Raji (cell line): Measurements from ENCODE around the gene ACTL10.

Experiments used
- POLR2A ChIP-seq: IDR thresholded peaks from 2 replicates; pipeline ENCODE4 v1.6.1; 2011; ENCODE audit warnings: low read depth, low read length, control low read depth; ENCODE audit not compliant: insufficient read depth

ACTL10 gene

DNA sequence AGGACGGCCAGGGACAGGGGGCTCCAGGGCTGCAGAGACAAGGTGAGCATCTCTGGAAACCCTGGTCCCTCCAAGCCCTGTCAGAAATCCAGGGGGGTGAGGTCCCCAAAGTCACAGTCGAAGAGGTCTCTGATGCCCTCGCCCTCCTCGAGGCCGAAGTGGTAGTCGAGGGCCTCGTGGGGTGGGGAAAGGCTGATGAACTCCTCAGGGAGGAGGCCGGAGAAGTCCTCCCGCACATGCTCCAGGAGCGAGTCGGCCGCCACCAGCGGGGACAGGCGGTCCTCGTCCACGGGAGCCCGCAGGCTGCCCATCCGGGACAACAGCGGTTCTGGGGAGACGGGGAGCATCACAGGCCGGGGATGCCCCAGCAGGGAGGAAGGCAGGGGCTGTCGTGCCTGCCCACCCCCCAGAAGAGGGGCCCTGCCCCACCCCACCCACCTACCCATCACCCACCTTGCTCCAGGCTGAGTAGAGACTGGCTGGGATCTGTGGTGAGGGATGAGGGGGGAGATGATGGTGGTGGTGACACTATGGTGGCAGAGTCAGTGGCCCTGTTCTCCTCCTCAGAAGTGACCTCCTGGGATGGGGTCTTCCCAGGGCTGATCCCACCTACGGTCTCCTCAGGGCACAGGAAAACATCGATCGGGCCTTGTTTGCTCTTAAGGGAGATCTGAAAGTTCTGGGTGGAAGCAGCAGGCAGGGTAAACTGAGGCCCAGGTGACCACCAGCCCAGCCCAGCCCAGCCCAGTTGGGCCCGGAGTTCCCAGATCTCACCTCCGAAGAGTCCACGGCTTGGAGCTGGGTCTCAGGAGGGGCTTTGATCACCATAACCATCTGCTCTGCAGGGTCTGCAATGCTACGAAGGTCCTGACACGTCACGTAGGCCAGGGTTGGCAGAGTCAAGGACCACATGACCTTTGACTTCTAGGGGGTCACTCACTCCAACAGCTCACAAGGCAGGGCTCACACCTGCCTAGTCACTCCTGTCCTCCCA, 10.2 kb downstream of the ACTL10 start:
- TF ChIP-seq POLR2A, result no peak

GRCh38 chr20:33677991-33678702, 11.4 kb downstream of the ACTL10 start:
- TF ChIP-seq POLR2A, result no peak

DNA sequence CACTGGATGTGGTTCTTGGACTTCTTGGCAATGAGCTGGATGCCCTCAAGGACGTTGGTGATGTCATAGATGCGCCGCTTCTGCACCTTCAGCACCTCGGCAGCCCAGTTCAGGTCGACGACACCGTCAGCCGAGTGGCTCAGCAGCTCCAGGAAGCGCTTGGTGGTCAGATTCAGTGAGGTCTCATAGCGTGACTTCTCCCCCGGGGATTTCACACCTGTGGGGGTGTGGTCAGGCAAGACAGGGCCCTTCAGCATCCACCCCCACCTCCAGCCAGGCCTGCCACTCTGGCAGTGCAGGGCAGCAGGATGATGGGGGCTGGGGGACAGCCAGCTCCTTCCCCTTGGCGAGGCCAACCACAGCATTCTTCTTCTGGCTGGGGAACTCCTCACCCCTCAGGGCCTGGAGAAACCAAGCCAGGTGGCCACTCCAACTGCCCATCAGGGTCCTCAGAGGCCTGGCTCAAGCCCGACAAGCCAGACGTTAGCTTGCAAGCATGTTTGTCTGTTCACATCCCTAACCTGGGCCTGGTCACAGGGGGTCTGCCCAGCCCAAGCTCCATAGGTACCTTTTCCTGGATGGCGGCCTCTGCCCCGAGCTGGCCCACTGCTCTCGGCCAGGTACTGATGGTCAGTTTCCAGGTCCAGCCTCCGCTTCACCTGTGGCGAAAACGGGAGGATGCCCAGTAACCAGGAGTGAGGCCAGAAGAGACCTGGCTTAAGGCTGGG, 13.2 kb downstream of the ACTL10 start:
- TF ChIP-seq POLR2A, result peak; percentile 39; the same call in 1 of the 2 replicates

- no peak for TF ChIP-seq POLR2A
Measured at GRCh38 chr20:33680686-33681085, 13.9 kb downstream of the ACTL10 start.

- no peak for TF ChIP-seq POLR2A
Measured at GRCh38 chr20:33681288-33681687, 14.5 kb downstream of the ACTL10 start.

- no peak for TF ChIP-seq POLR2A
Measured at GRCh38 chr20:33681728-33682353, 15.1 kb downstream of the ACTL10 start.

GRCh38 chr20:33684533-33685327, 18.0 kb downstream of the ACTL10 start:
- TF ChIP-seq POLR2A, result no peak

DNA sequence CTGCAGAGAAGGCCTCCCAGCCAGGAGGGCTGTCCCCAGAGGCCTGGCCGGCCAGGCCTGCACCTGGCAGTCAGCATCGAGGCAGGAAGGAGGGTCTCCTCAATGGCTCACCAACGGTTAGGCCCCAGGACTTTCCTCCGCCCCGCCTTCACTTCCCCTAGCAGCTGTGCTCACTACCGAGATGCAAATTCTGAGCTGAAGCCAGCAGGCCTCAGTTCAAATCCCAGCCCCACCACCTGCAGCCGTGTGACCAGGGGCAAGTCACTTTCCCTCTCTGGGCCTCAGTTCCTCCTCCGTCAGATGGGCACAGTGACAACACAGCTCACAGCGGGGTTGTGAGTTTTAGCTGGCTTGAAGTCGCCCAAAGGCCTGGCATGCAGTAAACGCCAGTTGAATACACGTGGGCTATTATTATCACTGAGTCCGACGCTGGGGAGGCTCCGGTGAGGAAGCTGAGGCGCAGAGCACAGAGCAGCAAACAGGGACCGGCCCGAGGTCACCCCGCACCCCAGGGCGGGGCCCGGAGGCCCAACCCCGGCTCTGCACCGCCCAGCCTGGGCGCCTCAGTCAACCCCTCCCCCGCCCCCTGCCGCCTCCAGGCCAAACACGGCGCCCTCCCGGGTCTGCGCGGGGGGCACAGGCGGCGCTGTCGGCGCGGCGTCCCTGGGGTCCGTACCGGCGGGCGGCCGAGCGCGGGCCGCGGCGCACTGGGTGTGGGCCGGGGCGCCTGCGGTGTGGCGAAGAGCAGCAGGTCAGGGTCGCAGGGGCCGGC, 18.8 kb downstream of the ACTL10 start:
- TF ChIP-seq POLR2A, result peak; percentile 90

GRCh38 chr20:33686100-33686983, 19.6 kb downstream of the ACTL10 start, which contains the start of gene E2F1:
Gene E2F1 (minus strand): TSS chr20:33686385. CDS start chr20:33686264, 121 bp downstream.
- peak; percentile 62 for TF ChIP-seq POLR2A

GRCh38 chr20:33686984-33687366, 20.2 kb downstream of the ACTL10 start:
- TF ChIP-seq POLR2A, result no peak

DNA sequence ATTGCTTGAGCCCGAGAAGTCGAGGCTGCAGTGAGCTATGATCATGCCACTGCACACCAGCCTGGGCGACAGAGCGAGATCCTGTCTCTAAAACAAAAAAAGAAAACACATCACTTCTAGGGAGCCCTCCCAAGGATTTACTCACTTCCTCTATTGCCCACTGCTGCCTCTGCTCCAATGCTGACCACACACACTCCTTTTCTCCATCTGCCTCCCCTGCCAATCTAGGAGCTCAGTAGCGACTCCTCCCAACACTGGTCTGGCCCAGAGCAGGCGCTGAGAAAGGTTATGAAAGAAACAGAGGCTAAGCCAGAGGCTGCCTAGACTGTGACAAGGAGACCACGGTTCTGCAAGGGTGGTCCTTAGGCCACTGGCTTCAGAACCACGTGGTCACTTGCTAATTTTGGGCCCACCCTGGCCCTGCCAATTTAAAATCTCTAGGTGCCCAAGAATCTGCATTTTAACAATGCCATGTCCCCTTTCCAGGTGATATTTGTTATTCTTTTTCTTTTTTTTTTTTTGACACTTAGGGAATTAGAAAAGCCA, 20.7 kb downstream of the ACTL10 start:
- TF ChIP-seq POLR2A, result no peak

GRCh38 chr20:33687993-33688937, 21.5 kb downstream of the ACTL10 start:
- no peak for TF ChIP-seq POLR2A
